ENCODE measurements around the gene SORCS3. TPM values are rescaled to one million over a fixed set of nuclear protein-coding genes. Genes with fewer than 3 reads are reported as not detected.

The SORCS3 gene
- total RNA-seq, 3 donors from 2014 or later = 0.60 TPM; not detected in 2

- no peak for ATAC-seq
- Histone ChIP-seq H3K9me3 (no peaks in the 10 kb centered on the region), H3K4me1 (ENCODE audit: low read depth) (no peaks in the 10 kb centered on the region), H3K36me3 (ENCODE audit: low read depth) (no peaks in the 10 kb centered on the region), H3K4me3 (no peak overlapping the region)
- intact Hi-C loops (cut with DNase I, micrococcal nuclease) = no loop called here
- TF ChIP-seq, protein P1, sequence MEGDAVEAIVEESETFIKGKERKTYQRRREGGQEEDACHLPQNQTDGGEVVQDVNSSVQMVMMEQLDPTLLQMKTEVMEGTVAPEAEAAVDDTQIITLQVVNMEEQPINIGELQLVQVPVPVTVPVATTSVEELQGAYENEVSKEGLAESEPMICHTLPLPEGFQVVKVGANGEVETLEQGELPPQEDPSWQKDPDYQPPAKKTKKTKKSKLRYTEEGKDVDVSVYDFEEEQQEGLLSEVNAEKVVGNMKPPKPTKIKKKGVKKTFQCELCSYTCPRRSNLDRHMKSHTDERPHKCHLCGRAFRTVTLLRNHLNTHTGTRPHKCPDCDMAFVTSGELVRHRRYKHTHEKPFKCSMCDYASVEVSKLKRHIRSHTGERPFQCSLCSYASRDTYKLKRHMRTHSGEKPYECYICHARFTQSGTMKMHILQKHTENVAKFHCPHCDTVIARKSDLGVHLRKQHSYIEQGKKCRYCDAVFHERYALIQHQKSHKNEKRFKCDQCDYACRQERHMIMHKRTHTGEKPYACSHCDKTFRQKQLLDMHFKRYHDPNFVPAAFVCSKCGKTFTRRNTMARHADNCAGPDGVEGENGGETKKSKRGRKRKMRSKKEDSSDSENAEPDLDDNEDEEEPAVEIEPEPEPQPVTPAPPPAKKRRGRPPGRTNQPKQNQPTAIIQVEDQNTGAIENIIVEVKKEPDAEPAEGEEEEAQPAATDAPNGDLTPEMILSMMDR (IDR thresholded peaks at IDR 0.05) = no peak
- DNase-seq = no peak
These were observed 100.0 kb downstream of the SORCS3 start for GRCh38 chr10:104741127-104741526.

DNA sequence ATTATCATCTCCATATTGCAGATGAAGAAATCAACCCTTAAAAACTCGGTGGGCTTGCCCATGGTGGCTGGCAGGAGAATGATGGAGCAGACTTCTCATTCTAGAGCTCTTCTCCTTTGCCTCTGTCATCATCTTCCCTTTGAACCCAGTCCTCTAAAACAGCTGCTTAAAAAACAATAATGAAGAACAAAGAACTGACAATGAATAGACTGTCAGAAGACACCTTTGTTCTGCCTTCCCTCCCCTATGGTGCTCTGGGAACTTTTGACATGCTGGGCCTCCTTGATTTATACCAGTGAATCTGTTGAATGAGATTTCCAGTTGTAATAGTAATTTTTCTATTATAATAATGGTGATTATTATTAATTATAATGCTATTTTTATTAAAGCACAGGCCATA is 103.0 kb downstream of the SORCS3 start:
- TF ChIP-seq, protein P1 (IDR thresholded peaks at IDR 0.05) = no peak
- intact Hi-C loops (cut with DNase I, micrococcal nuclease) = no loop called here
- ATAC-seq (no peak), DNase-seq (no peak)
- Histone ChIP-seq H3K36me3 (ENCODE audit: low read depth) (no peaks in the 10 kb centered on the region), H3K9me3 (no peaks in the 10 kb centered on the region), H3K4me1 (ENCODE audit: low read depth) (no peaks in the 10 kb centered on the region), H3K4me3 (no peak overlapping the region)

DNA sequence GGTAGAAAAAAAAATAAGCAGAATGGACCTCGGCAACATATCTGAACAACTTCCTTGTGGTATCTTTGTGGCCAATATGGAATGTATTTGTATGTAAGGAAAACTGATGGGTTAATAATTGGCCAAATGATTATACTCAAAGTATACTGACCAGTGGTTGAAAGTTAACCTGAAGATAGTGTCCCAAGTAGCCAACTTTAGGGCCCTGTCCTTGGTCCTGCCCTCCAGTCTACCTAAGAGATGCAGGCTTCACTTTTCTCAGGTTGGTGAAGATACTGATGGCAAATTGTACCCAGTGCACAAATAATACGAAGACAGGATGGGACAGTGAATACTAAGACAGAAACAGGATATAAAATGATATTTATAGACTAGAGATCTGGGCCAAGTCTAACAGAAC is 109.2 kb downstream of the SORCS3 start:
- DNase-seq = no peak
- TF ChIP-seq, protein P1 (IDR thresholded peaks at IDR 0.05) = no peak
- no peak for ATAC-seq
- Histone ChIP-seq H3K4me3 (no peak overlapping the region), H3K4me1 (ENCODE audit: low read depth) (no peaks in the 10 kb centered on the region), H3K36me3 (ENCODE audit: low read depth) (no peaks in the 10 kb centered on the region), H3K9me3 (no peaks in the 10 kb centered on the region)
- intact Hi-C loops (cut with DNase I, micrococcal nuclease) = no loop called here

DNA sequence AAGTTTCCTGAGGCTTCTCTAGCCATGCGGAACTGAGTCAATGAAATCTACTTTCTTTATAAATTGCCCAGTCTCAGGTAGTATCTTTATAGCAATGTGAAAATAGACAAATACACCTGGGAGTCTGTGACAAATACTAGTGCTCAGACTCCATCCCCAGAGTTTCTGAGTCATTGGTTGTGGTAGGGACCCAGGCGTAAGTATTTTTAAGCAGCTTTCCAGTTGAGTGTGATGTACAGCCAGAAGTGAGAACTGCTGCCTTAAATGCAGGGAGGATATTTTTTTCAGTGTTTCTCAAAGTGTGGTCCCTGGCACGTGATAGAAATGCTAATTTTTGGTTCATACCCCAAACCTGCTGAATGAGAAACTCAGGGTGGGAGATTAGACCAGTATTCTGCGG is 121.7 kb downstream of the SORCS3 start:
- no peak for DNase-seq
- Histone ChIP-seq H3K9me3 (no peaks in the 10 kb centered on the region), H3K4me1 (ENCODE audit: low read depth) (no peaks in the 10 kb centered on the region), H3K36me3 (ENCODE audit: low read depth) (no peaks in the 10 kb centered on the region), H3K4me3 (no peak overlapping the region)
- intact Hi-C loops (cut with DNase I, micrococcal nuclease) = no loop called here
- ATAC-seq = no peak
- TF ChIP-seq, protein P1 (IDR thresholded peaks at IDR 0.05) = no peak

GRCh38 chr10:104766341-104766740 is 125.3 kb downstream of the SORCS3 start:
- Histone ChIP-seq H3K9me3 (no peaks in the 10 kb centered on the region), H3K4me1 (ENCODE audit: low read depth) (no peaks in the 10 kb centered on the region), H3K36me3 (ENCODE audit: low read depth) (no peaks in the 10 kb centered on the region), H3K4me3 (no peak overlapping the region)
- intact Hi-C loops (cut with DNase I, micrococcal nuclease) = no loop called here
- ATAC-seq = peak; percentile 47
- DNase-seq = no peak
- TF ChIP-seq, protein P1 (IDR thresholded peaks at IDR 0.05) = no peak

DNA sequence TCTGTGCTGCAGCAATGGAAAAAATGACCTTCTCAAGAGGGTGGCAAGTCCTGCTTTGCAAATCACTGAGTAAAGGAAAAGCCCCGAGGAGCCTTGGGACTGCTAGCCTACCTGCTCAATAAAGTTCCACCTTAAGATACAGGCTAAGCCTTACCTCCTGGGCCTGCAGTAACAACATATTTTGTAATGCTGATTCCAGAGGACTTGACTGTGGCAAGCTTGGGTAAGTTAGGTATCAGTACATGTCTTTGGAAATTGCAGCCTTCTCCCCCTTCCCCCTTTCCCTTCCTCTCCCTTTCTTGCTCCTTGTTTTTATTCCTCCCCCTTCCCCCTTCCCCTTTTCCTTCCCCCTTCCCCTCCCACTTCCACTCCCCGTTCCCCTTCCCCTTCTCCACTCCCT is 126.2 kb downstream of the SORCS3 start:
- TF ChIP-seq, protein P1 (IDR thresholded peaks at IDR 0.05) = no peak
- intact Hi-C loops (cut with DNase I, micrococcal nuclease) = no loop called here
- Histone ChIP-seq H3K4me3 (no peak overlapping the region), H3K4me1 (ENCODE audit: low read depth) (no peaks in the 10 kb centered on the region), H3K36me3 (ENCODE audit: low read depth) (no peaks in the 10 kb centered on the region), H3K9me3 (no peaks in the 10 kb centered on the region)
- no peak for ATAC-seq
- DNase-seq = no peak
